GM12891 (cell line): ENCODE data around the gene ERCC6L2.

Source experiments
- POLR2A ChIP-seq: IDR thresholded peaks from 2 replicates; pipeline ENCODE4 v1.6.1; 2011; ENCODE audit warnings: low read depth, low read length, control low read depth
- POLR2AphosphoS5 ChIP-seq: IDR thresholded peaks from 2 replicates; pipeline ENCODE4 v1.6.1; 2011; ENCODE audit warnings: low read depth, low read length, control low read depth
- POU2F2 ChIP-seq: IDR thresholded peaks from 2 replicates; pipeline ENCODE4 v1.6.1; 2011; ENCODE audit warnings: low read depth, mild to moderate bottlenecking, control low read depth, low read length, moderate library complexity
- TAF1 ChIP-seq: IDR thresholded peaks from 2 replicates; pipeline ENCODE4 v1.6.1; 2011; ENCODE audit warnings: low read depth, low read length, control low read depth

GRCh38 chr9:95907794-95908193 lies 32.3 kb downstream of the ERCC6L2 start:
- TF ChIP-seq POLR2A (no peak), POLR2AphosphoS5 (no peak), TAF1 (no peak), POU2F2 (no peak)
